ENCODE measurements around the gene RBBP8NL.

DNA sequence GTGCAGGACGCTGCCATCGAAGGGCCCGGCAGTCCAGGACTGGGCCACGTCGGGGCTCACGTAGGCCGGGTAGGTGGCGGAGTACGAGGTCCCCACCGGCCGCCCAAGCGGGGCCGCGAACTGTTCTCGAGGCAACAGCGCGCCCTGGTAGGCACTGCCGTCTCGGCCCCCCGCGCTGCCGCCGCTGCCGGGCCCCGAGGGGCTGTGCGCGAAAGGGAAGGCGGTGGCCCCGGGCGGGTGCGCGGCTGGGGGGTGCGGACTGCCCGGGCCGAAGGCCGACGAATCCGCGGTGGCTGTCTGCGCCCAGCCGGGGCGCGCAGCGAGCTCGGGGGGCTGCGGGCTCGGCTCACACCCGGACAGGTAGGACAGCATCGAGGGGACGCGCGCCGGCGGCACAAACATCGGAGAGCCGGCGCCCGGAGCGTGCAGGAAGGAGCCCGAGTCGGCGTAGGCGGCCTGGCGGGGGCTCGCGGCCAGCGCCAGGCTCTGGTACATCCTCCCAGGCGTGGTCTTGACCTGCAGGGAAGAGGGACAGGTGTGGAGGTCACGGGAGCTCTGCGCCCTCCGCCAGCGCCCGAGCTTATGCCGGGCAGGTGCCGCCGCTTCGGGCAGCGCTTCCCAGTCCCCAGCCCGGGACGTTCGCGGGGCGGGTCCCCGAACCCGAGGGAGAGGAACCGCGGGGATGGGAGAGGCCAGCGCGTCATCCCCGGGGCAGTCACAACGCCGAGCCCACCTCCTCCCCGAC is 47.9 kb upstream of the RBBP8NL start:
- no peak for TF ChIP-seq PPARA (CRISPR knock-in tag; IDR thresholded peaks at IDR 0.05; ENCODE audit: borderline replicate concordance)
- no peak for TF ChIP-seq TOX (CRISPR knock-in tag; IDR thresholded peaks at IDR 0.05; ENCODE audit: borderline replicate concordance)
- TF ChIP-seq, protein P1, sequence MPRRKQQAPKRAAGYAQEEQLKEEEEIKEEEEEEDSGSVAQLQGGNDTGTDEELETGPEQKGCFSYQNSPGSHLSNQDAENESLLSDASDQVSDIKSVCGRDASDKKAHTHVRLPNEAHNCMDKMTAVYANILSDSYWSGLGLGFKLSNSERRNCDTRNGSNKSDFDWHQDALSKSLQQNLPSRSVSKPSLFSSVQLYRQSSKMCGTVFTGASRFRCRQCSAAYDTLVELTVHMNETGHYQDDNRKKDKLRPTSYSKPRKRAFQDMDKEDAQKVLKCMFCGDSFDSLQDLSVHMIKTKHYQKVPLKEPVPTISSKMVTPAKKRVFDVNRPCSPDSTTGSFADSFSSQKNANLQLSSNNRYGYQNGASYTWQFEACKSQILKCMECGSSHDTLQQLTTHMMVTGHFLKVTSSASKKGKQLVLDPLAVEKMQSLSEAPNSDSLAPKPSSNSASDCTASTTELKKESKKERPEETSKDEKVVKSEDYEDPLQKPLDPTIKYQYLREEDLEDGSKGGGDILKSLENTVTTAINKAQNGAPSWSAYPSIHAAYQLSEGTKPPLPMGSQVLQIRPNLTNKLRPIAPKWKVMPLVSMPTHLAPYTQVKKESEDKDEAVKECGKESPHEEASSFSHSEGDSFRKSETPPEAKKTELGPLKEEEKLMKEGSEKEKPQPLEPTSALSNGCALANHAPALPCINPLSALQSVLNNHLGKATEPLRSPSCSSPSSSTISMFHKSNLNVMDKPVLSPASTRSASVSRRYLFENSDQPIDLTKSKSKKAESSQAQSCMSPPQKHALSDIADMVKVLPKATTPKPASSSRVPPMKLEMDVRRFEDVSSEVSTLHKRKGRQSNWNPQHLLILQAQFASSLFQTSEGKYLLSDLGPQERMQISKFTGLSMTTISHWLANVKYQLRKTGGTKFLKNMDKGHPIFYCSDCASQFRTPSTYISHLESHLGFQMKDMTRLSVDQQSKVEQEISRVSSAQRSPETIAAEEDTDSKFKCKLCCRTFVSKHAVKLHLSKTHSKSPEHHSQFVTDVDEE (CRISPR knock-in tag; IDR thresholded peaks at IDR 0.05), result no peak
- no peak for TF ChIP-seq PATZ1 (CRISPR knock-in tag; IDR thresholded peaks at IDR 0.05; ENCODE audit: borderline replicate concordance)
- TF ChIP-seq TCF4 (CRISPR knock-in tag; IDR thresholded peaks at IDR 0.05; ENCODE audit: borderline replicate concordance), result no peak
- no peak for TF ChIP-seq SNAI2 (CRISPR knock-in tag; IDR thresholded peaks at IDR 0.05)

Data from SK-N-SH treated with all-trans-retinoic acid at 6 μM for 48 hours (cell line).